ENCODE measurements around the gene SLC26A11.
"Not testable (repeated sequence)": the region's sequence is repeated elsewhere in the genome, so short reads cannot be mapped to it uniquely, and the experiment has no call there.

SLC26A11 gene

DNA sequence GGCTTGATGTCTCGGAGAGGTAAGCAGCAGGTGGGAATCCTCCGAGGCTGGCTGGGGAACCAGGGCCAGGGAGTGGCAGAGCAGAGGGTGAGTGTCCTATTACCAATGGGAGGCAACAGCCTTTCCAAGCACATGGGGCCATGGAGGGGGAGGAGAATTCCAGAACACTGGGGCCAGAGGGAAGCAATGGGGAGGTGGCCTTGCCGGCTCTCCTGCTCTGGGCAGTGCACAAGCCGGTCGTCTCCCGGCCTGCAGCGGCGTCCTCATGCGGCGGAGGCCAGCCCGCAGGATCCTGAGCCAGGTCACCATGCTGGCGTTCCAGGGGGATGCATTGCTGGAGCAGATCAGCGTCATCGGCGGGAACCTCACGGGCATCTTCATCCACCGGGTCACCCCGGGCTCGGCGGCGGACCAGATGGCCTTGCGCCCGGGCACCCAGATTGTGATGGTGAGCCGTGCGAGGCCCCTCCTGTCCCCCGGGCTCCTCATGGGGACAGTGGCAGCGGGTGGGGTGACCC is 22.0 kb upstream of the SLC26A11 start:
- no peak for DNase-seq

DNA sequence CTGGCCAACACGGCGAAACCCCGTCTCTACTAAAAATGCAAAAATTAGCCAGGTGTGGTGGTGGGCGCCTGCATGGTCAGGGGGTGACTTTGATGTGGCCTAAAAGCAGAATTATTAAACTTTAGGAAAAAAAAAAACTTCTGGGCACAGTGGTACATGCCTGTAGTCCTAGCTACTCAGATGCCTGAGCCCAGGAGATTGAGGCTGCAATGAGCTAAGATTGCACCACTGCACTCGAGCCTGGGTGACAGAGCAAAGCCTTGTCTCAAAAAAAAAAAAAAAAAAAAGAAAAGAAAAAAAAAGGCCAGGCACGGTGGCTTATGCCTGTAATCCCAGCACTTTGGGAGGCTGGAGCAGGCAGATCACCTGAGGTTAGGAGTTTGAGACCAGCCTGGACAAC is 20.9 kb upstream of the SLC26A11 start:
- not testable (repeated sequence) for DNase-seq

DNA sequence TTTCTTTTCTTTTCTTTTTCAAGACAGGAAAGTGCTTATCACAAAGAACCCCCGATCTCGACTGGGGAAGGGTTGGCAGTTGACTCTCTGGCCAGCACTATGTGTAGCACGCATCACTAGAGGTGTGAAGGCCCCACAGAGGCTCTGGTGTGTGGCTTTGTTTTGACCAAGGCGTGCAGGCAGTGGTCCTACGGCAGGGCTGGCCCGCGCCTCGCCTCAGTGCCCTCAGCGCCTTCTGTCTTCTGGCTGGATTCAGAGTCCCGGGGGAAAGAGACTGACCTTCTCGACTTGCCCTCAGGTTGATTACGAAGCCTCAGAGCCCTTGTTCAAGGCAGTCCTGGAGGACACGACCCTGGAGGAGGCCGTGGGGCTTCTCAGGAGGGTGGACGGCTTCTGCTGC is 18.8 kb upstream of the SLC26A11 start:
- DNase-seq: no peak

DNA sequence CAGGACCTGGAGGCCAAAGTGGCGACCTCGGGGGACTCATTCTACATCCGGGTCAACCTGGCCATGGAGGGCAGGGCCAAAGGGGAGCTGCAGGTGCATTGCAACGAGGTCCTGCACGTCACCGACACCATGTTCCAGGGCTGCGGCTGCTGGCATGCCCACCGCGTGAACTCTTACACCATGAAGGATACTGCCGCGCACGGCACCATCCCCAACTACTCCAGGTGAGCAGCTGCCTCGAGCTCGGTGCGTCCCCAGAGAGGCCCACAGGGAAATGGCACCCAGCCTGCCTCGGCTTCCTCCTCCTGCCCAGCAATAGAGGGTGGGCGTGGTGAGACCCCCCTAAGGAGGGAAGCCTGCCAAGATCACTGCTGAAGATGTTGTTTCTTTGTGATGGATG is 18.0 kb upstream of the SLC26A11 start:
- no peak for DNase-seq

DNA sequence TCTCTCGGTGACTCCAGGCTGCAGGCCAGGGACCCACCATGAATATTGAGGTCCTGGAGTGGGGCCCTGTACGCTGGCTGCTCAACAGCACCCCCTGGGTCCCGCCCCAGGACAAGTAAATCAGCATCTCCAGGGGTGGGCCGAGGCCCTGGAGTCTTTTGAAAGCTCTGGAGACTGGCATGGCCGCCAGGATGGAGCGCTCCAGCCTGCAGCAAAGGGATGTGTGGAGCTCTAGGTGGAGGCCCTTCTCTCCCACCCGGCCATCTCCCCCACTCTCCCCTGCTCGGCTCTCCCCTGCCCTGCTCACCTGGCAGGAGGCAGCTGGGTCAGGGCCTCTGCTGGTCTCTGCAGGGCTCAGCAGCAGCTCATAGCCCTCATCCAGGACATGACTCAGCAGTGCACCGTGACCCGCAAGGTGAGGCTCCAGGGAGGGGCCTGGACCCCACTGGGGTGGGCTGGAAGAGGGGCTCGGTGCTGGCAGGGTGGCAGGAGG is 16.7 kb upstream of the SLC26A11 start:
- DNase-seq: no peak

DNA sequence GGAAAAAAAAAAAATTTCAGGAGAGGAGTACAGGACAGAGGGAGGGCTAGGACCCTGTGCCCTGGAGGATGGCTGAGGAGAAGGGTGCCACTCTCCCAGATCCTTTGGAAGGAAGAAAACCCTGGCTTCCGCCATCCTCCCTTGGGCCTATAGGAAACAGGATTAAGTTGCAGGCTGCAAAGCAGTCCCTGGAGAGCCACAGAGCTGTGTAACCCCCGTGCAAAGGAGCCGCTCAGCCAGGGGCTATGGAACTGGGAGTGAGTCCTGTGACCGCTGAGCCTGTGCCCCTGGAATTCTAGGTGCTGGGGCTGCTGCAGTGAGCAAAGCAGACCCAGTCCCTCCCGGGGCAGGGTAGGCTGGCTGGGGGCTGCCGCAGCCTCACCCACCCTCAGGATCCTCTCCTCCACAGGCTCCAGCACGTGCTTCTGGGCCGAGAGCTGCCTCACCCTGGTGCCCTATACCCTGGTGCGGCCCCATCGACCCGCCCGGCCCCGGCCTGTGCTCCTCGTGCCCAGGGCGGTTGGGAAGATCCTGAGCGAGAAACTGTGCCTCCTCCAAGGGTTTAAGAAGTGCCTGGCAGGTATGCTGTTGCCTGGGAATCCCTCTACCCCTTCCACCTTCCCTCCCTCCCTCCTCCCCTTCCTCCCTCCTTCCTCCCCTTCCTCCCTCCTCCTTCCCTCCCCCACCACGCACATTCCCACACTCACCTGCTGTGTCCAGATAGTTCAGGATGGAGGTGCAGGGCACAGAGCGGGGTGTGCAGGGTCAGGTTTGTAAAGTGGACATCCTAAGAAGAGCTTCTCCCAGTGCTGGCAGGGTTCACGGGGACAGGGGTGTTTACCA is 15.4 kb upstream of the SLC26A11 start:
- DNase-seq: no peak

DNA sequence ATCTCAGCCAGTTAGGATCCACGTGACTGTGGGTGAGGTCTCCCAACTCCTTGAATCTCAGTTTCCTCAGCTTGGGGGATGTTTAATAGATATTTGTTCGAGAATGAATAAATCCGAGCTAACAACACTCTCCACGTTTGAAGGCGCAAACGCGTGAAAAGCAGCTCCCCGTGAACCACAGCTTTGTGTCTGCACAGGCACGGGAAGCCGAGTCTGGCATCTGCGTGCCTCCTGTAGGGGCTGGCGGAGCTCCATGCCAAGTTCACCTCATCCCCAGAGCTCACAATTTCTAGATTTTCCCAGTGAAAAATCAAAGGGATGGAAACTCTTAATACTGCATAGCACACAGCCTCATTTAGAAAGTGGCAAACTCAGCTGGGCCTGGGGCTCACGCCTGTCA is 14.4 kb upstream of the SLC26A11 start:
- no peak for DNase-seq

DNA sequence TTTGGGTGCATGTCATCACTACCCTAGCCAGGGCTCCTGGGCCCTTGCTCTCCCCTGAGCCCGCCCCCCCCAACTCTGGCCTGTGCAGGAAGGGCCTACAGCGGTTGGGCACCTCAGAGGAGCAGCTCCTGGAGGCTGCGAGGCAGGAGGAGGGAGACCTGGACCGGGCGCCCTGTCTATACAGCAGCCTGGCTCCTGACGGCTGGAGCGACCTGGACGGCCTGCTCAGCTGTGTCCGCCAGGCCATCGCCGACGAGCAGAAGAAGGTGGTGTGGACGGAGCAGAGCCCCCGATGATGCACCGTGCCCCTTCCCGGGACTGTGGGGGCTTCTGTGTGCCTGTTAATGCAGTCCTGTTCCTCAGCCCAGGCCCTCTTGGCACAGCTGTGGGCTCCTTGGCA is 12.2 kb upstream of the SLC26A11 start:
- no peak for DNase-seq

DNA sequence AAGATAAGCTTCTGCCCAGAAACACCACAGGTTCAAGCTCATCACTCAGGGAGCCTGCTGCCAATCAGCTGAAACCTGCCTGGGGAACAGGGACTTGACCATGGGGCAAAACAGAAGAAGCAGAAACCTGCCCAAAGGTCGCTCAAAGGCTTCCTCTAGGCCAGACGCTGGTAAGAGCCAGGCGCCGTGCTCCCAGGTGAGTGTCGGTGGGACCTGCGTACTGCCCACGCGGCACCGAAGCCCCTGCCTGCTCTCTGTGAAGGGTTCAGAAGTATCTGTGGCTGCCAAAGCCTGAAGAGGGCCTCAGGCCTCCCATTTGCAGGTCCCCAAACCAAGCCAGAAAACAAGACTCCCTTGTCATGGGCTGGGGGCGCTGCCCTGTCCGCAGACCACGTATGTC is 10.5 kb upstream of the SLC26A11 start:
- no peak for DNase-seq

DNA sequence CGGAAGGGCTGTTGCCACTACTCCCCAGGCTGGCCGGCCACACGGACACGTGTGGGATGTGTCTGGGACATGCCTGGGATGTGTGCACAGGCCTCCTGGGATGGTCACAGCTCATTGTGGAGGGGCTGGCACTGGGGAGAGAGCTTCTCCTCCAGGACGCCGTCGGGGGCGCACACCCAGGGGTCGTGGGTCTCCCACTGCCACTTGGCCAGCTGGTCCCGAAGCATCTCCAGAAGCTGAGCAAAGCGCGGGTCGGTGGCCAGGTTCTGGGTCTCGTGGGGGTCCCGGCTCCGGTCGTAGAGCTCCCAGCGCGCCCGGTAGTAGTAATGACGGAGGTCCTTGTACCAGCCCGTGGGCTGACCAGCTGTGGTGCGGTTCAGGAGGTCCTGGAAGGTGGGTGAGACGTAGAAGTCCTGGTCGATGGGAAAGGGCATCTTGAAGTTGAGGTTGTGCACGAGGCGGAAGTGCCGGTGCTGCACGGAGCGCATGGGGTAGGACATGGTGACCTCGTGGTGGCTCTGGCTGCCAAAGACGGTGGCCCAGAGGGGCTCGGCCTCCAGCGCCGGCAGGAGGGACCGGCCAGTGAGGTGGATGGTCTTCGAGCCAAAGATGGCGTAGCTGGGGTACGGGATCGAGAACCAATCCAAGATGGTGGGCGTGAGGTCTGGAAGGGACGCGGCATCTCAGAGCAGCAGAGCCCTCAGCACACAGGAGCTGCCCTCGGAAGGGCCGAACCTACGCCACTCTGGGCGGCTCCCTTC is 9.7 kb upstream of the SLC26A11 start:
- no peak for DNase-seq

DNA sequence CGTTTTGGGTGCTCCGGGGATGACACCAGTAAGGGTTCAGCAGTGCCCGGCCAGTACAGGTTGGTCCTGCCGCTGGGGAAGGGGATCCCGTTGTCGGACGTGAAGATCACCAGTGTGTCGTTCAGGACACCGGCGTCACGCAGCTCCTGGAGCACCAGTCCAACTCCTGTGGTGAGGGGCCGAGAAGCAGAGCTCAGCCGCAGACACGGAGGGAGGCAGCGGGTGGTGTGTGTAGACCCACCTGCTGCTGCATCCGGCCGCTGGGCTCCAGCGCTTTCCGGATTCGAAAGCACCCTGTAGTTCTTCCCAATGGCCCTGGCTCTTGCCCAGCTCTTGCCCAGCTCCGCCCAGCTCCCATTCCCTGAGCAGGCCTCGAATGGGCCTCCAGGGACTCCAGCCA is 8.1 kb upstream of the SLC26A11 start:
- no peak for DNase-seq

DNA sequence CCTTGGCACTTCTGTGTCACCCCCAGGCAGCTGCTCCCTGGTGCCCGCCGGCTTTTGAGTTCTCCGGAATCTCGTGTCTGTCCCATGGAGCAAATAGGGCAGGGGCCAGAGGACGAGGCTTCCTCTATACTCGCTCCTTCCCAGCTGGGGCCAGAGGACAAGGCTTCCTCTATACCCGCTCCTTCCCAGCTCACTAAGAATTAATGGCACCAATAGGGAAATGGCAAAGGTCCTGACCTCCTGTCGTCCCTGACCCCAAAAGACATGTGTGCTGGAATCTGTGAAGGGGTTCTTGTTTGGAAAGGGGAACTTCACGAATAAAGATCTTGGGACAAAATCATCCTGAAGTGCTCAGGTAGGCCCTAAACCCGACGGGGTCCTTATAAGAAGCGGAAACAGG is 7.7 kb upstream of the SLC26A11 start:
- DNase-seq: no peak

DNA sequence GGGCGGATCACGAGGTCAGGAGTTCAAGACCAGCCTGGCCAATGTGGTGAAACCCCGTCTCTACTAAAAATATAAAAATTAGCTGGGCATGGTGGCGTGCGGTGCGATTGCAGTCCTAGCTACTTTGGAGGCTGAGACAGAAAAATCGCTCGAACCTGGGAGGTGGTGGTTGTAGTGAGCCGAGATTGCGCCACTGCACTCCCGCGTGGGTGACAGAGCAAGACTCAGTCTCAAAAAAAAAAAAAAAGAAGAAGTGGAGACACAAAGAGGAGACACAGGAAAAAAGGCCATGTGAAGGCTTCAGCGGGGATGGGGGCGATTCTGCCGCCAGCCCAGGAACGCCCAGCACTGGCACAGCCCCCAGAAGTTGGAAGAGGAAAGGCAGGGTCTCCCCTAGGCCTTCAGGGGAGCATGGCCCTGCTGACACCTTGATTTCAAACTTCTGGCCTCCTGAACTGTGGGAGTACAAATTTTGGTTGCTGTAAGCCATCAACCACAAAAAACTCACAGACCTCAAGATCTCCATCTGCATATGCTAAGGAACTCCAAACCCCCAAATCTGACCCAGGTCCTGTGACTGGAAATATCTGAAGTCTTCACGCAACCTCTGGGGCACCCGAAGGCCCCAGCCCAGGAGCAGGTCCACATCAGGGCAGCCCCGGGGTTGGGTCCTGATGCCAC is 7.1 kb upstream of the SLC26A11 start:
- no peak for DNase-seq

DNA sequence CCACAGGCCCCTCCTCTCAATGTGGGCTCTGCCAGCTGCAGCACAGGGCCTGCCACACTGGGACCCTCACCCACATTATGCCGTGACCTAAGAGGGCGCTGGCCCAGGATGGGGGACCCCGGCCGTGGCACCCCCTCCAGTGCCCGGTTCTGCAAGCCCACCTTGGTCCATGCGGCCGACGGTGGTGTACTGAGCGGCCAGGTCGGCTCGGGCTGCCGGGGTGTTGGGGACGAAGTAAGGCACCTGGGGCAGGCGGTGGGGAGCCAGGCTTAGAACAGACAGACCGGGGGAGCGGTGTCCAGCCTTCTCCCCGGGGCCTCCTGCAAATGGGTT is 6.6 kb upstream of the SLC26A11 start:
- DNase-seq: no peak

DNA sequence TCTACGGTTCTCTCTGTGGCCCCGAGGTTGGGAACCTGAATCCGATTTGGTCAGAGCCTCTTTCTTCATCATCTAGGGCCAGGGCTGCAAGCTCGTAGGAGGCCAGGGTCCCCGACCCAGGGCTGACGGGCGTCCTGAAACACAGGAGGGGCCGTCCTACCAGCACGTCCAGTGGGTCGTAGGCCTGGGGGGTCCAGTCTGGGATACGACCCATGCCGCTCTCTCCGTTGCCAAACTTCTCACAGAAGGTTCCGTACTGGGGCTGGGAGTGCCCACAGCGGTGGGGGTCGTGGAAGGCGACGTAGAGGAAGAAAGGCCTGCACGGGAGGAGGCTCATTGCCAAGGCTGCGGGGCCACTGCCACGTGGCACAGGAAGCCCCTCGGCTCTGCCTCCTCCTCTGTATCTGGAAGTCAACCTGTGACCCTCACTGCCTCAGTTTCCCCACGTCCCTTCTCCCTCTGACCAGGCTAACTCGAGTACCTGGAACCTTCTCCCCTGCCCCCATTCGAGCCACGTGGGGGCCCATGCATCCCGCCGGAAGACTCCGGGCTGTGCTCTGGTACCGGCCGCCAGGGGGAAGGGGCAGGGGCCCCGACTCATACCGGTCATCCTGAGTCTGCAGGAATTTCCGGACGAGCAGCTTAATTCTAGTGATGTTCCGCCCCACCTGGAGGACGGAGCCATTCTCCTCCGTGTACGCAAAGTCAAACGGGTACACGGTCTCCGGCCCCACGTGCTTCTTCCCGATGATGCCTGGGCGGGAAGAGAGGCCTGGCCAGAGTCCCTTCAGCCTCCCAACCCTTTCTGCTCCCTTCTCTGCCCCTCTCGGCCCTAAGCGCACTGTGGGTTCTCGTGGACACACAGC is 6.0 kb upstream of the SLC26A11 start:
- no peak for DNase-seq

DNA sequence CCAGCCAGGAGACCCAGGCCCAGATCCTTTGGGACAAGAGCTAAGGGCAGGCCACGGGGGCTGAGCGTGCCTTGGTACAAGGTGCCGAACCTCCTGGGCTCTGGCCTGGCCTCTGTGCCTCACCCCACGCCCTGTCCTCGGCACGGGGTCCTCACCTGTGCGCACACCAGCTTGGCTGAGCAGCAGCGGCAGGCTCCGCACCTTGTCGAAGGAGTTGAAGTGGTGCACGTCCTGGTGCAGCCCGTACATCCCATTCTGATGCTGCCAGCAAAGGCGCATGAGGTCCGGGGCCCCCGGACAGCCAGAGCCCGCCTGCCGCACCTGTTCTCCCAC is 5.4 kb upstream of the SLC26A11 start:
- no peak for DNase-seq

DNA sequence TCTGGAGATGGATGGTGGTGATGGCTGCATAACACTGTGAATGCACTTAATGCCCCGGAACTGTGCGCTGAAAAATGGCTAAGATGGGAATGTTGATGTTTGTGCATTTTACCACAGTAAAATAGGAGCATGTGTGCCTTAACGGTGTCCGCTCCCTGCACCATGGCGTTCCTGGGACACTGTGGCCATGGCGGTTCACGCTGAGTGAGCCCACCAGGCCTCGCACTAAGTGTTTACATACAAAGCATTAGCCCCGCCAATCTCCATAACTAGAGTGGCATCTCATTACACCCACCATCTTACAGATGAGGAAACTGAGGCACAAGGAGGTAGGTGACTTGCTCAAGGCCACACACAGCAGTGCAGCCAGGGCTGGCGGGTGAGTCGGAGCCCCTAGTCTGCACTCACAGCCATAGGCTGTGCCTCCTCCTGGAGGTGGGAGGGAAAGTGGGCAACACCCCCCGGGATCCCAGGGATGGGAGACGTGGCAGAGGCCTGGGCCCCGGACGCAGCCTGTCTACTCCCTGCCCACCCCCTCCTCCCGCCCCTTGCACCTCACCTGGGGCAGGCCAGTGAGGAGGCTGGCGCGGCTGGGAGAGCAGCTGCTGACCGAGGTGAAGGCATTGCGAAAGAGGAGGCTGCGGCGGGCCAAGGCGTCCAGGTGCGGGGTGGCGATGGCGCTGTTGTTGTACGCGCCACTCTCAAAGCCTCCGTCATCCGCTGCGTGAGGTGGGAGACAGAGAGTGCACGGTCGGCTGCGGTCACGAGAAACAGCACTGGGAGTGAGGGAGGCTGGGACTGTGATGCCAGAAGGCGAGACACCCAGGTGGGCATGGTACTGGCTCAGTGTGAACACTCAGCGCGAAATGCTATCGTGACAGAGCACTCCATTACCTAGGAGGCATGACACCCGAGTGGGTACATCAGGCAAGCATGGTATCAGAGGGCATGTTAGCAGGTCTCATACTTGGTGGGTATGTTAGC is 3.5 kb upstream of the SLC26A11 start:
- no peak for DNase-seq

DNA sequence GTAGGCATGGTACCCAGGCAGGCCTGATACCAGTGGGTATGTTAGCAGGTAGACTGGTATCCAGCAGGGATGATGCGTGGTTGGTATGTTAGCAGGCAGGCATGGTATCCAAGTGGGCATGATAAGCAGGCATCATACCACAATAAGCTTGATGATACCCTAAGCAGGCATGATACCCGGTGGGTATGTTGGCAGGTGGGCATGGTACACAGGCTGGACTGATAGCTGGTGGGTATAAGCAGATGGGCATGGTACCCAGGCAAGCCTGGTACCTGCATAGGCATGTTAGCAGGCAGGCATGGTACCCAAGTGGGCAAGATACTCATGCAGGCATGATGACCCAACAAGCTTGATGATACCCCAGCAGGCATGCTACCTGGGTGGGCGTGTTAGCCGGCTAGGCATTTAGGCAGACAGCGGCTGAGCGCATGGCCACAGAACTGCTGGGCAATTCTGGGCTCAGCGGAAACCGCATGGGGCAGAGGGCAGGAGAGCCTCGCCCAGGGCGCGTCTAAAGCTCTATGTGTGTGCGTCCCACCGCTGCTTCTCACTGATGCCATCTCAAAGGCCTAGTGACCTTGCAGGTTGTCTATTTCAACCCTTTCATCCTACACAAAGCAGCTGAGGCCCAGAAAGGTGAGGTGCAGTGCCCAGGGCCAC is 2.4 kb upstream of the SLC26A11 start:
- DNase-seq: no peak

DNA sequence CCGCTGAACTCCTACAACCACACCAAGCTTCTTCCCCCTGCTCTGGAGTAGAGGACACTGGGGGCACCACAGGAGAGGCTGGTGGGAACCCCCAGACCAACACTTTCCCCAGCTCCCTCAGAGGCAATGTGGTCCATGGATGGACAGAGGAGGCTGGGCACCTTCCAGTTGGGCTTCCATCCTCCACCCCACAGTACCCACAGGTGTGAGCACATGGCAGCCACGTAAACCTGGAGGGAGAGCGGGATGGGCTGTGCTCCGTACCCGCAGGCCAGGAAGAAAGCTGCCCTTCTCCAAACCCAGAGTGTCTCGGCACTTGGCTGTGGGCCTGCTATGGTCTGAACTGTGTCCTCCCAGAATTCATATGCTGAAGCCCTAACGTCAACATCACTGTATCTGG is 1.8 kb upstream of the SLC26A11 start:
- DNase-seq: no peak

DNA sequence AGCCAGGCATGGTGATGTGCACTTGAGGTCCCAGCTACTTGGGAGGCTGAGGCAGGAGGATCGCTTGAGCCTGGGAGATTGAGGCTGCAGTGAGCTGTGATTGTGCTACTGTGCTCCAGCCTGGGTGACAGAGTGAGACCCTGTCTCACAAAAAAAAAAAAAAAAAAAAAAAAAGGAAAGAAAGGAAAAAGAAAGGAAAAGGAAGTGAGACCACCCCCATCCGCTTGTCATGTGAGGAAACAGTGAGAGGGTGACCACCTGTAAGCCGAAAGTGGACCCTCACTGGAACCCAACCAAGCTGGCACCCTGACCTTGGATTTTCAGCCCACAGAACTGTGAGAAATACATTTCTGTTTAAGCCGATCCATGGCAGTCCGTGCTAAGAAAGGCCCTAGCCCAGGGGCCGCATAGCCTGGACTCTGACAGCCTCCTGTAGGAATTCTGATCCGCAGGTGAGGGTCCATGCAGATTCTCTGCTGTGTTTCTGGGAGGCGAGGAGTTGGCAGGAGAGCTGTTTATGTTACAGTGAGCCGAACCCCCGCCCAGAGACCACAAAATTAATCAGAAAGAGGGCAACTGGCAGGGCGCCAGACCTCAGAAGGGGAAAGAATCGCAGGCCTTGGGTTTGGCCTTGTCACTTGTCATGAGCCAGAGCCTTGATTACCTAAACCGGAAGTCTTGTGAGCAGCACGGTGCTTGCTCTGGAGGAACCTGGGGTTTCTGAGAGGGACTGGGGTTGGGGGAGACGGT is 1.0 kb upstream of the SLC26A11 start:
- no peak for DNase-seq
